ENCODE measurements around the gene ASTN1.

ASTN1 gene

DNA sequence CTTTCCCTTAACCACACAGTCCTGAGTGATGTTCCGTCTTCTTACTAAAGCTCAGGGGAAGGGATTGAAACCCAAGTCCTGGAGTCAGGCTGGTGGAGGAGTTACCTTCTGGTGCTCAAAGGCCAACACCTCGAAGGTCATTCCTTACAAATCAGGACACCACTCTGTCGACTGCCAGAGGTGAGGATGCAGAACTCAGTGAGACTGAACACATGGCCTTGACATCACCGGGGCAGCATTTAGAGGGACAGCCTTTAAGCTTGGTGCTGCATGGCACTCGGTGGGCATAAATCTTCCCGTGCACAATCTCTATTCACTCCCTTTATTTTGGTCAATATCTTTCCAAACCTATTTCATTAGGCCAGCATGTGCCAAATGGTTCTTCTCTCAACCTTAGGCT lies 130.9 kb downstream of the ASTN1 start:
- TF ChIP-seq, protein P1, sequence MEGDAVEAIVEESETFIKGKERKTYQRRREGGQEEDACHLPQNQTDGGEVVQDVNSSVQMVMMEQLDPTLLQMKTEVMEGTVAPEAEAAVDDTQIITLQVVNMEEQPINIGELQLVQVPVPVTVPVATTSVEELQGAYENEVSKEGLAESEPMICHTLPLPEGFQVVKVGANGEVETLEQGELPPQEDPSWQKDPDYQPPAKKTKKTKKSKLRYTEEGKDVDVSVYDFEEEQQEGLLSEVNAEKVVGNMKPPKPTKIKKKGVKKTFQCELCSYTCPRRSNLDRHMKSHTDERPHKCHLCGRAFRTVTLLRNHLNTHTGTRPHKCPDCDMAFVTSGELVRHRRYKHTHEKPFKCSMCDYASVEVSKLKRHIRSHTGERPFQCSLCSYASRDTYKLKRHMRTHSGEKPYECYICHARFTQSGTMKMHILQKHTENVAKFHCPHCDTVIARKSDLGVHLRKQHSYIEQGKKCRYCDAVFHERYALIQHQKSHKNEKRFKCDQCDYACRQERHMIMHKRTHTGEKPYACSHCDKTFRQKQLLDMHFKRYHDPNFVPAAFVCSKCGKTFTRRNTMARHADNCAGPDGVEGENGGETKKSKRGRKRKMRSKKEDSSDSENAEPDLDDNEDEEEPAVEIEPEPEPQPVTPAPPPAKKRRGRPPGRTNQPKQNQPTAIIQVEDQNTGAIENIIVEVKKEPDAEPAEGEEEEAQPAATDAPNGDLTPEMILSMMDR (IDR thresholded peaks at IDR 0.05; ENCODE audit: low read depth, low read length, missing control alignments) = no peak
- Histone ChIP-seq H3K27ac (no peak overlapping the region), H3K27me3 (replicated peaks) (no peaks in the 10 kb centered on the region), H3K36me3 (replicated peaks) (no peaks in the 10 kb centered on the region), H3K4me3 (ENCODE audit: low read depth, low read length) (no peak overlapping the region)
- in situ Hi-C loops (cut with HindIII; ENCODE audit: low pct_ligation_motif_present, low sequenced_read_pairs) = no loop called here
- no peak for DNase-seq

DNA sequence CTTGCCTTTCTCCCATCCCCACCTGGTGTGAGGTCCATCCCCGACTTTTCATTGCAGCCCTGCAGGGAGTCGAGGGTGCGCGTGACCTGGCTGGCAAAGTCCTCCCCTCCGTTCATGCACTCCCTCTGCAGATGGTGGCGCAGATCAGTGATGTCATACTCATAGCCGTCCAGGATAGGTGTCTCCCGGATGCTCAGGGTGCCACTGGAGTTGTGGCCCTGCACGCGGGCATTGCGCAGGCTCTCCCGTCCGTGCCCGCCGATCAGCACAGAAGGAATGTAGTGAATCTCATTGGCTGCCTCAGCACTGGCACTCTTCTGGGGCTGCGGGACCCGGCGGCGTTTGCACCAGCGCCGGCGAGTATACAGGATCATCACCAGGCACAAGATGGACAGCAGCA lies 132.1 kb downstream of the ASTN1 start:
- Histone ChIP-seq H3K4me3 (ENCODE audit: low read depth, low read length) (no peak overlapping the region), H3K27ac (no peak overlapping the region), H3K36me3 (replicated peaks) (no peaks in the 10 kb centered on the region), H3K27me3 (replicated peaks) (no peaks in the 10 kb centered on the region)
- no peak for DNase-seq
- in situ Hi-C loops (cut with HindIII; ENCODE audit: low pct_ligation_motif_present, low sequenced_read_pairs) = no loop called here
- TF ChIP-seq, protein P1 (IDR thresholded peaks at IDR 0.05; ENCODE audit: low read depth, low read length, missing control alignments) = no peak

DNA sequence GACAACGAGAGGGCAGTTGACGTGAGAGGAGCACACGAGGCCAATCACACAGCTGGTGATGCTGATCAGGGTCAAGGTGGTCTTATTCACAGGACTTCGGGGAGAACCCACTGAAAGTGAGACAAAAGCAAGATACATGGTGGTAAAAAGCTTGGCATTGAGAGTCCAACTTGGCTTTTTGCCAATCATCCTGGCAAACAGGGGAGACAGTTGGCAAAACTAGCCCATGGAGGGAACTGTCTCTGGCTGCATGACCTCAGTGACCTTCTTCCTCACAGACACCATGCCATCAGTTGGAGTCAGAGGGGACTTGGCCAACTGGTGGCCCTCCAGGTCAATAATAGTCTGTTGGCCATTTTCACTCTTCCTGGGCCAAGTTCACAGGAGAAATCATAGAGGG lies 139.9 kb downstream of the ASTN1 start:
- in situ Hi-C loops (cut with HindIII; ENCODE audit: low pct_ligation_motif_present, low sequenced_read_pairs) = no loop called here
- no peak for DNase-seq
- Histone ChIP-seq H3K27me3 (replicated peaks) (no peaks in the 10 kb centered on the region), H3K27ac (no peak overlapping the region), H3K4me3 (ENCODE audit: low read depth, low read length) (no peak overlapping the region), H3K36me3 (replicated peaks) (no peaks in the 10 kb centered on the region)
- TF ChIP-seq, protein P1 (IDR thresholded peaks at IDR 0.05; ENCODE audit: low read depth, low read length, missing control alignments) = no peak

DNA sequence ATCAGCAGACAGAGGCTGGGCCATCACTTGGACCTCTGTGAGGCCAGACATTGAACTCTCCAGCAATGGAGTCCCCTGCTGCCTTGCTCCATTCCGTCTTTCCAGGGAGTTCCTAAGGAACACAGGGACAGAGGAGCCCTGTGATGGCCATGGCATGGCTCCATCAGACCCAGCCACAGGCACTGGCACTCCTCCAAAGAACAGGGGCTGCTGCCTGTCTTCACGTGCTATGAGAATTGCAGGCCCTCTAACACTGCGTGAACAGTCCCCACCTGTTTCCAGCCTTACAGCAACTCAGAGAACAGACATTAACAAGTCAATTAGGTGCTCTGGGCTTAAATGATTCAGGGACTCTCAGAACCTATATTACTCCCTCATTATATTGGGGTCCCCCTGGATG lies 140.8 kb downstream of the ASTN1 start:
- Histone ChIP-seq H3K36me3 (replicated peaks) (no peaks in the 10 kb centered on the region), H3K27ac (no peak overlapping the region), H3K27me3 (replicated peaks) (no peaks in the 10 kb centered on the region), H3K4me3 (ENCODE audit: low read depth, low read length) (no peak overlapping the region)
- TF ChIP-seq, protein P1 (IDR thresholded peaks at IDR 0.05; ENCODE audit: low read depth, low read length, missing control alignments) = no peak
- DNase-seq = no peak
- in situ Hi-C loops (cut with HindIII; ENCODE audit: low pct_ligation_motif_present, low sequenced_read_pairs) = no loop called here

DNA sequence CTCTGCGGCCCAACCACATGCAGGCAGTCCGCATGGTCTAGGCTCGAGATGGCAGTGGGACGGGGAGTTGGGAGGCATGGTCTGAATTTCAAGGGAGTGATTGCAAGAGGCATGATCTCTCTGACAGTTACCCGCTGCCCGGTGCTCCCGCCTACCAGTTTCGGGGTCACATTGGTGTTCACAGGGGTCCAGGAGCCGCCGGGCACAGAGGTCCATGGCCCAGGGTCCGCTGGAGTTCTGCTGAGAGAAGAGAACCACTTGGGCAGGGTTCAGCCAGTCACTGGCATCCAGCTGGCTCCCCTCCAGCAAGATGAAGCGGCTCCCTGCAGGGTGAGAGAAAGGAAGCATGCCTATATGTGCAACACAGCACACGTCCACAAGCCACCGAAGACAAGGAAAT lies 141.3 kb downstream of the ASTN1 start:
- Histone ChIP-seq H3K4me3 (ENCODE audit: low read depth, low read length) (no peak overlapping the region), H3K27ac (no peak overlapping the region), H3K36me3 (replicated peaks) (no peaks in the 10 kb centered on the region), H3K27me3 (replicated peaks) (no peaks in the 10 kb centered on the region)
- DNase-seq = no peak
- in situ Hi-C loops (cut with HindIII; ENCODE audit: low pct_ligation_motif_present, low sequenced_read_pairs) = no loop called here
- TF ChIP-seq, protein P1 (IDR thresholded peaks at IDR 0.05; ENCODE audit: low read depth, low read length, missing control alignments) = no peak

DNA sequence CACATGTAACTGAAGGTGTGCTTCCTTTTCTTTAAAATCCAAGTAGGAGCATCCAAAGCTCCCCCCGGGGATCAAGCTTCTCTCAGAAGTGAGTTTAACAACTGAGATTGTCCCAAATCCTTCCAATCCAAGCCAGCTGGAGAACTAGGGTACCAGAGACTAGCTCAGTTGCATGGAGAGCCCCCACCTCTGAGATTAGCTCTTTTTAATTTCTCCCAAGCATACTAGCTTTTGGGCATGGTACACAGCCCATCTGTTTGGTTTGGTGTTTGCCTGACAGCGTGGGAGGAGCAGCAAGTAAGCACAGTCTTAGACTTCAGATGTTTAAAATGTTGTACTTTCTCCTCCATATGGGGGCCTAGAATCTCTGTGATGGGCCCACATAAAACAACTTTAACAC lies 142.8 kb downstream of the ASTN1 start:
- Histone ChIP-seq H3K4me3 (ENCODE audit: low read depth, low read length) (no peak overlapping the region), H3K36me3 (replicated peaks) (no peaks in the 10 kb centered on the region), H3K27ac (no peak overlapping the region), H3K27me3 (replicated peaks) (no peaks in the 10 kb centered on the region)
- DNase-seq = no peak
- TF ChIP-seq, protein P1 (IDR thresholded peaks at IDR 0.05; ENCODE audit: low read depth, low read length, missing control alignments) = no peak
- in situ Hi-C loops (cut with HindIII; ENCODE audit: low pct_ligation_motif_present, low sequenced_read_pairs) = no loop called here

All from brain microvascular endothelial cell (primary cell).